NOMO-1 treated with DMSO at 0.1 percent for 48 hours (cell line): ENCODE results near the gene MAGEB3.

Source experiments
- DNase-seq: peaks from one replicate; lab custom pipeline; 2025; ENCODE audit not compliant: unreplicated experiment; lab: John Stamatoyannopoulos, UW

The MAGEB3 gene

GRCh38 chrX:30278365-30278764 lies 47.9 kb downstream of the MAGEB3 start:
- DNase-seq: no peak

- DNase-seq: no peak
These were observed 50.0 kb downstream of the MAGEB3 start for GRCh38 chrX:30280428-30280827.

DNA sequence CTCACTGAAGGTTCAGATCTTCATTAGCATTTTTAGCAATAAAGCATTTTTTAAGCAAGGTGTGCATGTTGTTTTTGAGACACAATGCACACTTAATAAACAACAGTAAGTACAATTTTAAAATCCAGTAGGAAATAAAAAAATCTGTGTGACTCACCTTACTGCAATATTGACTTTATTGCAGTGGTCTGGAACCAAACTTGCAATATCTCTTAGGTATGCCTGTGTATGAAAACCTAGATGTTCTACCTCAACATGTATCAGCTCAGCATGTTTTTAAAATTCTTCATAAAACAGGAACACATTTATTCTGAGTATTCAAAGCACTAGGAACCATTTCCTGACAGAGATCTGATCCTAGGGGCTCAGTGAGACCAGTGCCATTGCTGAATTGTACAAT lies 52.1 kb downstream of the MAGEB3 start:
- no peak for DNase-seq

- peak; percentile 70 for DNase-seq
These were observed 53.2 kb downstream of the MAGEB3 start for GRCh38 chrX:30283456-30284200.
